KBM-7 (cell line): Measurements from ENCODE around the gene LARGE1.

ENCODE experiments used
- DNase-seq: peaks from one replicate; pipeline ENCODE4 v3.0.0-alpha.2; 2015
- in situ Hi-C: fragments of 300-500 bp; cut with MboI; formaldehyde crosslinking; loops from 2 replicates; pipeline ENCODE4 v1.14.3; 2020; ENCODE audit warnings: low sequenced_read_pairs, low pct_unique_long_range_greater_than_20kb, mixed read lengths

LARGE1 gene

DNA sequence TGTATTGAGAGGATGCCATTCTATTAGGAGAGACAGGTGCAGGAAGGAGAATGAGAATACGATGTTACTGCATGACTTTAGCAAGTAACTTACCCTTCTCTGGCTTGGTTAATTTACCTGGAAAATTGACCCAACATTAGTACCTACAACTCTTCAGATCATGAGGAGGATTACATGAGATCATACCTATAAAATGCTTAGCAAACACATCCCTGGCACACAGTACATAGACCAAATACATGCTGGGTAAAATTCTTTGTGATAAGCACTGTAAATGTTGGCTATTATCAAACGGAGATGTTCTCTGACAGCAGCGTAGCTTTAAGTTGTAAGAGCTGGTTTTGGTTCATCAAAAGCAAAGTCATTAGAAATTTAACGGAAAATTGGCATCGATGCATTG lies 28.8 kb downstream of the LARGE1 start:
- DNase-seq = no peak

DNA sequence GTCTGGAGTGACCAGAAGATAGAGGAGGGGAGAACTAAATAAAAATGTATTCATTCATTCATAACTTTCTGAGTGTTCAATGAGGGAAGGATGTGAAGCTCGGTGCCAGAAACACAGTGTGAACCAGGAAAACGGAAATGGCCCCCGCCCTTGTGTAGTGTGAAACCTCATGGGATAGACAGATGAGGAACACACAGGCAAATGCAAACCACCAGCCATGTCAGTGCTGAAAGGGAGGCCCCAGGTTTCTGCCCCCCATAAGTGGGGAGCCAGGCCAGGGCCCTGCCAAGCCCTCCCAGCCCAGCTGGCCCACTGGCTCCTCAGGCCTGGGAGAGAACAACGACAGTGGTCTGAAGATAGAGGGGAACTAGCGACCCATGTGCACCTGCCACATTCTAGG lies 30.5 kb downstream of the LARGE1 start:
- DNase-seq = no peak
- in situ Hi-C loops = no loop called here

More for the DNA sequence above, 28.8 kb downstream of the LARGE1 start:
- in situ Hi-C loops = no loop called here

DNA sequence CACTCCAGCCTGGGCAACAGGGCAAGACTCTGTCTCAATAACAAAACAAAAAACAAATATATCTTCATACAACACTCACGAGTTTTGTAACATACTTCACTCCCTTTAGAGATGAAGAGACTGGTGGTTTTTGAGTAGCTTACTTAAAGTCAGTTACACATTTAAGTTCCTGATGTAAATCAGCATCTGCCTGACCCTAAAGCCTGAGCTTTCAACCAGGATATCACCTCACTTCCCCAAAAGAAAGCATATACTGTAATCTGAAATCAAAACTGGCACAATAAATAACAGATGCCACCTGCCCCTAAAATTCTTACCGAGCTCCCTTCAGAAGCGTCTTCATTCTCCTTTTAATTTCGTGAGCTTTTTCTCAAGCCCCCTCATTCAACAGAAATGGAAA lies 31.5 kb downstream of the LARGE1 start:
- in situ Hi-C loops = no loop called here
- DNase-seq = no peak

DNA sequence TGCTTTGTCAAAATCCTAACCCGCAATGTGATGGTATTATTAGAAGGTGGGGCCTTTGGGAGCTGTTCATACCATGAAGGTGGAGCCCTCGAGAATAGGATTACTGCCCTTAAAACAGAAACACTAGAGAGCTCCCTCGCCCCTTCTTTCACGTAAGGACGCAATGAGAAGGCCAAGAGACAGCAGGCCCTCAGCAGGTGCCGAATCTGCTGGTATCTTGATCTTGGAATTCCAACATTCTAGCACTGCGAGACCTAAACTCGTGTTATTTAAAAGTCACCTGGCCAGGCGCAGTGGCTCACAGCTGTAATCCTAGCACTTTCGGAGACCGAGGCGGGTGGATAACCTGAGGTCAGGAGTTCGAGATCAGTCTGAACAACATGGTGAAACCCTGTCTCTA lies 33.1 kb downstream of the LARGE1 start:
- no peak for DNase-seq
- in situ Hi-C loops = no loop called here

DNA sequence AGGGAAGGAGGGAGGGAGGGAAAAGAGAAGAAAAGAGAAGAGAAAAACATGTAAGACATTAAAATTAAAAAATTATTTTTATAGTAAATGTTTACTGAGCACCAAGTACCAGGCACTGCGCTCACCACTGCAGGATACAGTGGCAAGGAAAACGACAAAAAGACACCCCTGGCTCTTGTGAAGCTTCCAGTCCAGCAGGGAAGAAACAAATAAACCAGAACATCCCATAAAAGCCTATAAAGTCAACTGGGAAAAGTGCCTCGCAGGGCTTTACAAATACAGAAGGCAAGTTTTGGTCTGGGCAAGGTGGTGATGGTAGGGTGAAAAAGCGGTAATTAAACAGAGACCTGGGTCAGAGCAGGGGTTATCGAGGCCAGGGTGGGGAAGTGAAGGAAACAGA lies 33.6 kb downstream of the LARGE1 start:
- in situ Hi-C loops = no loop called here

DNA sequence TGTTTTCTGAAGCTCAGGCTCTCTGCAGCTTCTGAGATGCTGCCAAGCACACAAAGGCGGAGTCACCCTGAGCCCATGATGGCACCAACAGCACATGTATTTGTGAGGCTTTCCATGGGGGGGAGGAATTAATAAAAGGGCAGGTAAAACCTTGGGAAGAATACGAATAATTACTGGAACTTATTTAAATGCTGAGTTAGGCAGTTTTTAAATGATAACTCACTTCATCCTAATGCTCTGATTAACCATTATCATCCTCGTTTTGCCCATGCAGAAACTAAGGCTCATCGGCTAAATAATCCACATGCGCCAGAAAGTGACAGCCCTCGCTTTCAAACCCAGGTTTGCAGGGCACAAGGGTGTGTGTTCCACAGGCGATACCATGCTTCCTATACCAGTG lies 35.4 kb downstream of the LARGE1 start:
- no peak for DNase-seq
- in situ Hi-C loops = no loop called here

More for the DNA sequence above, 33.6 kb downstream of the LARGE1 start:
- no peak for DNase-seq

DNA sequence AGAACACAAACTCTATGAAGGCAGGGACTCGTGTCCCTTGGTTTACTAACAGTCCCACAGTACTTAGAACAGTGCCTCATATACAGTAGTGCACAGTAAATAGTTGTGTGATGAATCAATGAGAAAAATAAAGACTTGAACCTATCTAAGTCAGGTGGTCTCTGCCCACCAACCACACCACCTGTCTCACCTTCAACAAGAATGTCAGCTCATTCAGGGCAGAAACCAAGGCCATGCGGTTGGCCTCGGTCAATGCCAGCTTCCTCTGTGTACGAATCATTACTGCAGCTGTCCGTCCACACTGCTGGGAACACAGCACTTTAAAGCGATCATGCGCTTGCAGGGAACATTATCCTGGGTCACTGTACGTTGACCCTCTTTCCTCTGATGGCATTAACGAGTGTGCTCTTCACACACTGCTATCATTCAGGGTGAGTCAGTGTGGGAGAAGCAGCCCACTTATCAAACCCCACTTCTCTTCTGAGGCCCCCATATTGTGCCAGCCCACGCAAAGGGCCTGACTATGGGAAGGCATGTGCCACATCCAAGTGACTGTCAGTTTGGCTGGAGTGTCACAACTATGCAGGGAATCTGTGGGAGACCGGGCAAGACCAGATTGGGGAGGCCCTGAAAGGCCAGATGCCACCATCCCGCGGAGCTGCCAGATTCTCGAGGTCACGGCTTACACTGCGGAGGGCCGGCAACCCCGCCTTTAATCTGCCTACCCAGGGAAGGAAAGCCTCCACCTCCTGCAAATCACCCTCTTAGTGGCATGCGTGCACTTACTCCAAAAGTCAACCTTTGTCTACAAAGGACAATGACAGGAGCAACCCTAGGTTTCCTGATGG lies 36.1 kb downstream of the LARGE1 start:
- no peak for DNase-seq
- in situ Hi-C loops = no loop called here

DNA sequence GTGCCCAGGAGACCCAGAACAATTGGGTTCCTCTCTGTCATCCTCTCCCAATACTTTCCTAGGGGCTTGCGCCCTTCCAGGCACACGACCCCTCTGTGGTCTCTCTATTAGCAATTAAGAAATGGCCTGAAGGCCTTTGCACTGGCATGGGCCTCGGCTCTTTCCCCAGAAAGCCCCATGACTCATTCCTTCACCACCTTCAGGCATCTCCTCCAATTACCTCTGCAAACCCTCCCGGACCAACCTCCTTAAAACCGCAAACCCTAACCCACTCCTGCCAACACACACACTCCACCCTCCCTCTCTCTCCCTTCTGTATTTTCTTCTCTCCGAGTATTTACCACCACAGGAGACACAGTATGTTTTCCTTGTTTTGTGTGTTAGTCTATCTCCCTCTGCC lies 36.7 kb downstream of the LARGE1 start:
- DNase-seq = peak; percentile 40
- in situ Hi-C loops = no loop called here

DNA sequence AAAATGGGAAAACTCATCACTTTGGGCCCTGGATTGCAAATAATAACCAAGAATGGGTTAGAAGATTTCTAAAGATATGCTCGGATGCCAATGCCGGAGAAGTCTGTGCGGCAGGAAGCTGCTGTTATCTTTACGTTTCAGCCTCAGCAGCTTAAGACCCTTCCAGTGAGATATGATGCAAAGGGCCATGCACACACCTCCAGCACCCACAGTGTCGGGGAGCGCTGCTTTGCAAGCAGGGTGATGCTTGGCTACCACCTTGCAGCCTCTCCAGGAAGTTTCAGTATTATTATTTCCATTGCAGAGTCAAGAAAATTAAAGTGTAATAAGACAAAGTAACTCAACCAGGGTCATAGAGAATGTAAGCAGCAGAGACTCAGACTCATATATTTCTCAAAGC lies 37.3 kb downstream of the LARGE1 start:
- in situ Hi-C loops = no loop called here
- DNase-seq = no peak

DNA sequence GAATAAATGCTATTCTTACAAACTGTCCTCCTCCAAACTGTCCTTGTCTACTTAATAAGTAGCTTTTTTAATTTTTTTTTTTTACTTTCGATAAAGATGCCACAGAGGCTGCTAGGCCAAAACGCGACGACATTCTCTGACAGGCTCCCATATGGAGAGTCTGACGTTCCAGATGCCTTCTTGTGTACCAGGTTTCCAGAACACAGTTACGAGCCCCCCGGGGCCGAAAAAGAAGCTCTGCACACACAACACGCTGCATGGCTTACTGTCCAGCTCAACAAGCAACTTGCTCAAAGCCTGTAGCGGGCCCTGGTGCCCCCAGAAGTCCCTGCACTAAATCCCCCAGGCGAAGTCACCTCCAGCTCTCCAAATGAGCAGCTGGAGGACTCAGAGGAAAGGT lies 39.3 kb downstream of the LARGE1 start:
- no peak for DNase-seq
- in situ Hi-C loops = no loop called here

DNA sequence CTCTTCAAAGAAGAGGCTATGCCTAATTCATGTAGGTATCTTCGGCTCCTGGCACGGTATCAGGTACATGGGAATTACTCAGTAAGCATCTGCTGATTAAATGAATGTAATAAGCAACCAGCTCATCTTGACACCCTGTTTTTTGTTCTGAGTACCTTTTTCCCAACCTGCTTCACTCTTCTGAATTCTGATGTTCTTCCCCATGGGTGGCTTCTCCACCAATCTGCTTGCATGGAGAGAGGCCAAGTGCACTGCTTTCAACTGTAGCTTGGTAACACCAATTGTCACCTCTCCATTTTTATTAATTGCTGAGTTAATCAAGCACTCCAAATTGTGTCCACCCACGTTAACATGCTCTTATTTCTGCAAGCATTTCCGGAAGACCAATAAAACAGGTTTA lies 40.5 kb downstream of the LARGE1 start:
- DNase-seq = no peak
- in situ Hi-C loops = no loop called here

DNA sequence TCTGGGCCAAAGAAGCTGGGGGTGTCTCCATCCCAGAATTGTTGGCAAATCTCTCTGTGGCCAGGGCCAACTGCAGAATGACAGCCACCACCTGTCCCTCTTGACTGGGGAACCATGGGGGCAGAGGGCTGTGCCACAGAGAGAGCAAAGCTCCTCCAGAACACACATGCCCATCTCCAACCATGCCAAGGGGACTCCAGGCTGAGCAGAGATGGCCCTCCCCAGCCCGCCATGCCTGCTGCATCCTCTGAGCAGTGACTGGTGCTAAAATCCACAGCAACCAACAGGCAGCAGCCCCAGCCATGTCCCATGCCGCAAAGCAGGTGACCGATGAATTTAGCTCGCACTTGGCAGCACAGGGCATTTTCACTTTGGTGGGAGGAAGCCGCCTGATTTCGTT lies 45.0 kb downstream of the LARGE1 start:
- in situ Hi-C loops = no loop called here
- no peak for DNase-seq

DNA sequence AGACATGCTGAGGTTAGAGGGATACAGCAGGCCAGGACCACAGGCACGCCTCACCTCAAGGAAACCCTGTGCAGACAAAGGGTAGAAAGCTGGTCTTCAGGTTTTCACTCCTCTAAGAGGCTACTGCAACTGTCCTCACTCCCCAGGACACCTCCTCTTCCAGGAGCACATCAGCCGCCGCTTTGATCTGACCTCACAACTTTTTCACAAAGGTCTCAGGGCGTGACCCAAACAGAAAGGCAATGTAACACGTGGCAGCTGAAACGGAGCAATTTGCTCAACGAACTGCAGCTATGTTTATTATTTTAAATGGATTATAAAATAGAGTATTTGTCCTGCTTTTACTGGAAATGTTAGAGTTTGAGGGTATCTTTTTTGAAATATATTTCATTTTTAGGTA lies 46.1 kb downstream of the LARGE1 start:
- no peak for DNase-seq
- in situ Hi-C loops = no loop called here

DNA sequence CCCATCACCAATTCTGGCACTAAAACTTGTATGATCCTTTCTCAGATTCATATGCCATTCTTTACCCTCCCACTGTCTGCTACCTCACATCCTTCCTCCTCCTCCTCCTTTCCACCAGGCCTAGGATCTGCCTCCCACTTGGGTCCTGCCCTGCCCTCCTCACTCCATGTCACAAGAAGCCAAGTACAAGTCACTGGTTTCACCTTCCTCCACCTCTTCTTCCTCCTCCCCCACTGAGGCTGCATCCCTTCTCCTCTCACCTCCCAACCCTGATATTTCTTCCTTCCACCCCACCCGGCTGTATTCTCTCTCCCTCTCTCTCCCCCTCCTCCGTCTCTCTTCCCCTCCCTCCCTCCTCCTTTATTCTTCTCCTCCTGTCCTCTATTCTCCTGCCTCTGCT lies 46.6 kb downstream of the LARGE1 start:
- no peak for DNase-seq
- in situ Hi-C loops = no loop called here

DNA sequence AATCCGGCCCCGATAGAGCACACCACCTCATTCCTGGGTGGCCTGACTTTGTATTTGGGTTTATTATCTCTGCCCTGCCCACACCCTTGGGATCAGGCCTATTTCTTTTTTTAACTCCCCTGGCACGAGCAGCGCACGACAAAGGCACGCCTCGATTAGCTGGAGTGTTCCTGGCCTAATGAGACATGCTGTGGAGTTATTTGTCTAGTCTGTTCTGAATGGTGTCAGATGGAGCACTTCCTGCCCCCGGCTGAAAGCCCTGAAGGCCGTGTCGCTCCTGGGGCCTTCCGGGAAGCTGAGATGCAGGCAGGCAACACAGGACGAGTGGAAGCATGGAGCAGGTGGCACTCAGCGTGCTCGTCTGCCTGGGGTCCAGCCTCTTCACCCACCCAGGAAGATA lies 47.1 kb downstream of the LARGE1 start:
- in situ Hi-C loops = no loop called here
- DNase-seq = no peak

DNA sequence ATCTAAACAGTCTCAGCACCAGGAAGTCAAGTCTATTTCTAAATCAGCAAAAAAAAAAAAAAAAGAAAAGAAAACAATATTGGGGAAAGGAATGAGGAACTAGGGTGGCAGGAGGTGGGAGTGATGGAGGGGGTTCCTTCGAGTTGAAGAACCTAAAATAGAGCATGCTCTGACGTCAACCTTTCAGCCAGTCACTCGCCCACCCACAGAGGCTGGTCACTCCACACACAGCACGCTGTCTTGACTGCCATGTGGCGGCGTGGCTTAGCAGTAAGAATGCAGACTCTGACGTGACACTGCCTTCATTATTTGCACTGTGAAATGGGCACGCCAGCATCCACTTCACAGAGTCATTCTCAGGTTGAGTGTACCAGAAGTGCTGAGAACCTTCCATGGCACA lies 48.3 kb downstream of the LARGE1 start:
- in situ Hi-C loops = no loop called here

DNA sequence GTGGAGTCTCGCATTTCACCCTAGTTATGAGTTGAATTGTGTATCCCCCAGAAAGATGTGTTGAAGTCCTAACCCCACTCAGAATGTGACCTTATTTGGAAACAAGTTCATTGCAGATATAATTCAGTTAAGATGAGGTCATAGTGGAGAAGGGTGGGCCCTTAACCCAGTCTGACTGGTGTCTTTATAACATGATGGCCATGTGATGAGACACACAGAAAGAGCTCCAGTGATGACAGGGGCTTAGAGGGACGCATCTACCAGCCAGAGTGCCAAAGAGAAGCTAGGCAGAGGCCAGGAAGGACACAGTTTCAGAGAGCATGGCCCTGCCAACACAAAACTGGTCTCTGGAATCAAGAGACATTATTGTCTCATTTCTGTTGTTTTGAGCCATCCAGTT lies 50.3 kb downstream of the LARGE1 start:
- in situ Hi-C loops = no loop called here

More for the DNA sequence above, 48.3 kb downstream of the LARGE1 start:
- peak; percentile 39 for DNase-seq

DNA sequence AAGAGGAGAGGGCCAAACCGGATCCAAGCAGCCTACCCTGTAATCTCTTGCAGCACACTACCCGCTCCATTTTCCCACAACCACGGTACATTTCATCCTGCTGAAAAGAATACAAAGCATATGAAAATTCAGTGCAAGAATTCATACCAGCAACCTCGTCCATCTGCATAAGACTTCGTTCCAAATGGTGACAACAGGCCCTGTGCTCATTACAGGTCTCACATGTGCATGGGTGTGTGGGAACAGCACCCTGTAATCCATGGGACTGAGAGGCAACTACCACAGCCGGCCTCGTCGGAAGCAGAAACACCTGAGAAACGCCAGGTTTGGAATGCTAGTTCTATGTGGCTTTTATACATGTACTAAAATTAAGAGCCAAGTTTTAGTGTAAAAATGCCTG lies 52.3 kb downstream of the LARGE1 start:
- in situ Hi-C loops = no loop called here
- no peak for DNase-seq

More for the DNA sequence above, 50.3 kb downstream of the LARGE1 start:
- DNase-seq = no peak

DNA sequence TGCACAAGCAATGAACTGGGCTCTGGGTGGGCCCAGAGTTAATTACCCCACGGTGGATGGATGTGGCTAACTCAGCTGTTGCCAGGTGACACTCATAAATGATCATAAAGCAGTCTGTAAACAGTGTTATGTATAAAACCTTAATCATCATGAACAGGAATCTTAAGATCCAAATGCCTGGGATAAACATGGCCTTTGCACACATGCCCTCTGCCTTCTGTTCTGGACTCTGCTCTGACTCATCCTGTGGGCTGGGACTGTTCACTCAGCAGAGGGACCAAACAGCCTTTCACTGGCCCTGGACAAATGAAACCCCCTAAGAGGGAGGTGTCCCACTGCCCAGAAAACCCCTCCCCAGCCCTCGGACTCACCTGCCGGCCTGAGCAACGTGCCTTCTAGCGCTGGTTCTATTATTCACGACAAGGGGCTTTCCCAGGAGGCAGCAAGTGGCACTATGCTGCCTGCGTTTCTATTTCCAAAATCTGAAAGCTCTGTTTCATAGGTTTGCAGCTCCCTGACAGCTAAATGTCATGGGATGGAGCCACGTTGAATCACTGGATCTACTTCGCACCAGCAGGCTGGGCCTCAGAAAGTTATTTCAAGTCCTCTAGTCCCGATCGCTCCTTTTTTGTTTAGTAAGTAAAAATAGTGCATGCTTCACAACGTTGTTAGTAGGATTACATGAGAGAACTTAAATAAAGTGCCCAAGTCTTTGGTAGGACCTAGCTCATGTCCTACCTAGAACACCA lies 53.0 kb downstream of the LARGE1 start:
- in situ Hi-C loops = no loop called here
- no peak for DNase-seq

DNA sequence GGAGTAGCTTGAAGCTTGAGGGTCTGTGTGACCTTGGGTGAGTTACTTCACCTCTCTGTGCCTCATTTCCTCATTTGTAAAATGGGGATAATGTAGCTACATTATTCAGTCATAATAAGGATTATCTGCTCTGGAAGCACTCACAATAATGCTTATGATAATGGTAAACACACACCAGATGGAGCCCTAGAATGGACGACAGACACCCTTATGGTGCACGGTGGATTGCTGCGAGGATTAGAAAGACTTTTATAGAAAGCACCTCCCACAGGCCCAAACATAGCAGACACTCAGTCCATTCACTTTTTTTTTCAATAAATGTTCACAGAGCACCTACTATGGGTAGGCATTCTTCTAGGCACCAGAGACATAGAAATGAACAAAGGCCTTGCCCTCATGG lies 53.8 kb downstream of the LARGE1 start:
- in situ Hi-C loops = no loop called here
- no peak for DNase-seq

DNA sequence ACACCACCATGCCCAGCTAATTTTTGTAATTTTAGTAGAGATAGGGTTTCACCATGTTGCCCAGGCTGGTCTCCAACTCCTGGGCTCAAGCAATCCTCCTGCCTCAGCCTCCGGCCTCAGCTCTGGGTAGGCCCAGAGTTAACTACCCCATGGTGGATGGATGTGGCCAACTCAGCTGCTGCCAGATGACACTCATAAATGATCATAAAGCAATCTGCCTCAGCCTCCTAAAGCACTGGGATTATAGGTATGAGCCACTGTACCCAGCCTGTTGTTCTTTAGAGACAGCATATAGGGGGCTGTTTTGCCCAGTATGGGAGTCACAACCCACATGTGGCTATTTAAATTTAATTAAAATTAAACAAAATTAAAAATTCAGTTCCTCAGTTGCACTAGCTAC lies 54.3 kb downstream of the LARGE1 start:
- in situ Hi-C loops = no loop called here
- no peak for DNase-seq
